K562 (cell line): ENCODE data around the gene SMARCB1. TPM values are rescaled to one million over a fixed set of nuclear protein-coding genes. Genes with fewer than 3 reads are reported as not detected.

ENCODE experiments used
- ARID2 ChIP-seq: fragments of 450-650 bp; IDR thresholded peaks from 2 replicates; pipeline ENCODE4 v1.6.1; 2017; ENCODE audit warnings: antibody characterized with exemption, mild to moderate bottlenecking
- CC2D1A ChIP-seq: fragments of 450-650 bp; IDR thresholded peaks from 2 replicates; pipeline ENCODE4 v1.6.1; 2017; ENCODE audit warnings: mild to moderate bottlenecking
- HNRNPK ChIP-seq: fragments of 200-400 bp; formaldehyde crosslinking; IDR thresholded peaks from one replicate; pipeline ENCODE4 v1.6.1; 2018; ENCODE audit warnings: mild to moderate bottlenecking, low read depth, low read length; ENCODE audit not compliant: poor library complexity, severe bottlenecking
- PHF21A ChIP-seq: fragments of 450-650 bp; IDR thresholded peaks from 2 replicates; pipeline ENCODE4 v1.6.1; 2017; ENCODE audit warnings: low read depth, borderline replicate concordance
- PML ChIP-seq: IDR thresholded peaks from 2 replicates; pipeline ENCODE4 v1.6.1; 2012; ENCODE audit warnings: low read length, inconsistent platforms
- PRMT5 ChIP-seq: sonication (generic); formaldehyde crosslinking; IDR thresholded peaks from 2 replicates; pipeline ENCODE4 v1.5.0; 2020; ENCODE audit warnings: missing genetic modification reagents
- SP2 ChIP-seq: IDR thresholded peaks from 2 replicates; pipeline ENCODE4 v1.6.1; 2011; ENCODE audit warnings: mild to moderate bottlenecking, low read depth, low read length, moderate library complexity; ENCODE audit not compliant: poor library complexity, severe bottlenecking; ENCODE audit errors: extremely low read depth
- ZNF146 ChIP-seq: IDR thresholded peaks from one replicate; pipeline ENCODE4 v1.6.1; 2018; ENCODE audit warnings: missing compliant biosample characterization; ENCODE audit not compliant: unreplicated experiment
- ZNF184 ChIP-seq: sonication (generic); formaldehyde crosslinking; IDR thresholded peaks from 2 replicates; pipeline ENCODE4 v1.5.0; 2020; ENCODE audit warnings: missing genetic modification reagents
- polyA plus RNA-seq, 8 experiments: library from polyadenylated mRNA; depleted of rRNA in 4 of 8; stranded (reverse) in 5 of 8; unstranded in 3 of 8; fragments of >200 nt; fragmentation: Nextera tagmentation in 2 of 8; fragmentation: Illumina TruSeq in 1 of 8; extraction: Ambion mirVana in 2 of 8; extraction: Trizol in 1 of 8; gene quantifications; 2 replicates each; pipeline versions ENCODE4 v1.2.1 to v1.2.3, GENCODE V29; 2011 to 2014; ENCODE audit warnings: inconsistent platforms in 1 of 8, missing spikeins in 1 of 8
- total RNA-seq, 7 experiments: library from RNA; depleted of rRNA in 6 of 7; stranded (reverse); fragments of >200 nt in 6 of 7; fragmentation: Illumina TruSeq in 2 of 7; extraction: Trizol in 2 of 7; gene quantifications; 2 replicates each; pipeline versions ENCODE4 v1.2.1 to v1.2.3, GENCODE V29; 2011 to 2021; ENCODE audit warnings: low replicate concordance in 1 of 7
- TF ChIP-seq, protein P1 (sequence below): fragments of 150-350 bp; IDR thresholded peaks from 2 replicates; pipeline ENCODE4 v1.6.1; 2014; ENCODE audit warnings: low read depth, mild to moderate bottlenecking, low read length, borderline replicate concordance
- TF ChIP-seq, protein P2 (sequence below), 2 experiments: fragments of 450-650 bp; IDR thresholded peaks; 2 replicates each; pipeline ENCODE4 v1.6.1; 2016; ENCODE audit warnings: mild to moderate bottlenecking in 2 of 2, borderline replicate concordance in 1 of 2, low read depth in 1 of 2, moderate library complexity in 1 of 2

SMARCB1 gene
- total and polyA plus RNA-seq, 9 of the 15 experiments (the other 6 are each of a cell fraction or from before 2014, with no cell fraction given) = 1.2 to 113 (median 65.4) TPM

DNA sequence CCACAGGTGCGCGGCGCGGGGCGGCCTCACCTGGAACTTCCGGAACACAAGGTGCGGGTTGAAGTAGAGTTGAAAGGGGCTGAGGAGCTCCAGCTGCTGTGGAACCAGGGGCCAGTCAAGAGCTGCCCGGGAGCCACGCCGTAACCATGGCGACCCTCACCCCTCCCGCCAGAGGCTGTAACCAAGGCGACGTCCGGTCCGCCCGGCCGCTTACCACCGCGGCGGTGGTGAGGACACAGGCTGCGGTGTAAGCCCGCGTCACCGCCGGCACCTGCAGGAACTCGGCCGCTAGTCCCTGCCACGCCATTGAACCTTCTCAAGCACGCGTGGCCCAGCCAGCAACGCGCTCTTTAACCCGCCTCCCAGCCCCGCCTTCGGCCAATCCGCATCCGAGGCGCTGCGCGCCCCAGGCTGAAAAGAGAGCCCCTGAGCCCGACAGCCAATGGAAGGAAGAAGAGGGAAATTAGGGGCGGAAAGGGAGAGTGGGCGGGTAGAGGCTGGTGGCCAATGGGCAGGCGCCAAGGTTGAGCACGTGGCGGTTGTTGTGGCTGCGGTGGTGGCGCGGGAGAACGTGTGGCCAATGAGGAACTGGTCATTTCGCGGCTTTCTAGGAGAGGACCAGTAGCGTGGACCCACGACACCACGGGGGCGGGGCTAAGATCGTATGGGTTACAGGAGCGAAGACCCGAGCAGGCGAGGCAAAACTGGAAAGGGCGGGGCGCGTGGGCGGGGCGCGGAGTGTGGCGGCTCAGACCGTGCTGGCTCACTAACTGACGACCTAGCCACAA lies 52.1 kb downstream of the SMARCB1 start, which contains the start of gene DERL3 (continued):
- no peak for TF ChIP-seq PRMT5 (CRISPR knock-in tag)
- no peak for TF ChIP-seq ZNF184 (CRISPR knock-in tag)
- no peak for TF ChIP-seq PML
- TF ChIP-seq, protein P1, sequence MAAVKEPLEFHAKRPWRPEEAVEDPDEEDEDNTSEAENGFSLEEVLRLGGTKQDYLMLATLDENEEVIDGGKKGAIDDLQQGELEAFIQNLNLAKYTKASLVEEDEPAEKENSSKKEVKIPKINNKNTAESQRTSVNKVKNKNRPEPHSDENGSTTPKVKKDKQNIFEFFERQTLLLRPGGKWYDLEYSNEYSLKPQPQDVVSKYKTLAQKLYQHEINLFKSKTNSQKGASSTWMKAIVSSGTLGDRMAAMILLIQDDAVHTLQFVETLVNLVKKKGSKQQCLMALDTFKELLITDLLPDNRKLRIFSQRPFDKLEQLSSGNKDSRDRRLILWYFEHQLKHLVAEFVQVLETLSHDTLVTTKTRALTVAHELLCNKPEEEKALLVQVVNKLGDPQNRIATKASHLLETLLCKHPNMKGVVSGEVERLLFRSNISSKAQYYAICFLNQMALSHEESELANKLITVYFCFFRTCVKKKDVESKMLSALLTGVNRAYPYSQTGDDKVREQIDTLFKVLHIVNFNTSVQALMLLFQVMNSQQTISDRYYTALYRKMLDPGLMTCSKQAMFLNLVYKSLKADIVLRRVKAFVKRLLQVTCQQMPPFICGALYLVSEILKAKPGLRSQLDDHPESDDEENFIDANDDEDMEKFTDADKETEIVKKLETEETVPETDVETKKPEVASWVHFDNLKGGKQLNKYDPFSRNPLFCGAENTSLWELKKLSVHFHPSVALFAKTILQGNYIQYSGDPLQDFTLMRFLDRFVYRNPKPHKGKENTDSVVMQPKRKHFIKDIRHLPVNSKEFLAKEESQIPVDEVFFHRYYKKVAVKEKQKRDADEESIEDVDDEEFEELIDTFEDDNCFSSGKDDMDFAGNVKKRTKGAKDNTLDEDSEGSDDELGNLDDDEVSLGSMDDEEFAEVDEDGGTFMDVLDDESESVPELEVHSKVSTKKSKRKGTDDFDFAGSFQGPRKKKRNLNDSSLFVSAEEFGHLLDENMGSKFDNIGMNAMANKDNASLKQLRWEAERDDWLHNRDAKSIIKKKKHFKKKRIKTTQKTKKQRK = peak; percentile 75; the same call in 1 of the 2 replicates
- no peak for TF ChIP-seq PHF21A
- no peak for TF ChIP-seq ARID2
- TF ChIP-seq, protein P2, sequence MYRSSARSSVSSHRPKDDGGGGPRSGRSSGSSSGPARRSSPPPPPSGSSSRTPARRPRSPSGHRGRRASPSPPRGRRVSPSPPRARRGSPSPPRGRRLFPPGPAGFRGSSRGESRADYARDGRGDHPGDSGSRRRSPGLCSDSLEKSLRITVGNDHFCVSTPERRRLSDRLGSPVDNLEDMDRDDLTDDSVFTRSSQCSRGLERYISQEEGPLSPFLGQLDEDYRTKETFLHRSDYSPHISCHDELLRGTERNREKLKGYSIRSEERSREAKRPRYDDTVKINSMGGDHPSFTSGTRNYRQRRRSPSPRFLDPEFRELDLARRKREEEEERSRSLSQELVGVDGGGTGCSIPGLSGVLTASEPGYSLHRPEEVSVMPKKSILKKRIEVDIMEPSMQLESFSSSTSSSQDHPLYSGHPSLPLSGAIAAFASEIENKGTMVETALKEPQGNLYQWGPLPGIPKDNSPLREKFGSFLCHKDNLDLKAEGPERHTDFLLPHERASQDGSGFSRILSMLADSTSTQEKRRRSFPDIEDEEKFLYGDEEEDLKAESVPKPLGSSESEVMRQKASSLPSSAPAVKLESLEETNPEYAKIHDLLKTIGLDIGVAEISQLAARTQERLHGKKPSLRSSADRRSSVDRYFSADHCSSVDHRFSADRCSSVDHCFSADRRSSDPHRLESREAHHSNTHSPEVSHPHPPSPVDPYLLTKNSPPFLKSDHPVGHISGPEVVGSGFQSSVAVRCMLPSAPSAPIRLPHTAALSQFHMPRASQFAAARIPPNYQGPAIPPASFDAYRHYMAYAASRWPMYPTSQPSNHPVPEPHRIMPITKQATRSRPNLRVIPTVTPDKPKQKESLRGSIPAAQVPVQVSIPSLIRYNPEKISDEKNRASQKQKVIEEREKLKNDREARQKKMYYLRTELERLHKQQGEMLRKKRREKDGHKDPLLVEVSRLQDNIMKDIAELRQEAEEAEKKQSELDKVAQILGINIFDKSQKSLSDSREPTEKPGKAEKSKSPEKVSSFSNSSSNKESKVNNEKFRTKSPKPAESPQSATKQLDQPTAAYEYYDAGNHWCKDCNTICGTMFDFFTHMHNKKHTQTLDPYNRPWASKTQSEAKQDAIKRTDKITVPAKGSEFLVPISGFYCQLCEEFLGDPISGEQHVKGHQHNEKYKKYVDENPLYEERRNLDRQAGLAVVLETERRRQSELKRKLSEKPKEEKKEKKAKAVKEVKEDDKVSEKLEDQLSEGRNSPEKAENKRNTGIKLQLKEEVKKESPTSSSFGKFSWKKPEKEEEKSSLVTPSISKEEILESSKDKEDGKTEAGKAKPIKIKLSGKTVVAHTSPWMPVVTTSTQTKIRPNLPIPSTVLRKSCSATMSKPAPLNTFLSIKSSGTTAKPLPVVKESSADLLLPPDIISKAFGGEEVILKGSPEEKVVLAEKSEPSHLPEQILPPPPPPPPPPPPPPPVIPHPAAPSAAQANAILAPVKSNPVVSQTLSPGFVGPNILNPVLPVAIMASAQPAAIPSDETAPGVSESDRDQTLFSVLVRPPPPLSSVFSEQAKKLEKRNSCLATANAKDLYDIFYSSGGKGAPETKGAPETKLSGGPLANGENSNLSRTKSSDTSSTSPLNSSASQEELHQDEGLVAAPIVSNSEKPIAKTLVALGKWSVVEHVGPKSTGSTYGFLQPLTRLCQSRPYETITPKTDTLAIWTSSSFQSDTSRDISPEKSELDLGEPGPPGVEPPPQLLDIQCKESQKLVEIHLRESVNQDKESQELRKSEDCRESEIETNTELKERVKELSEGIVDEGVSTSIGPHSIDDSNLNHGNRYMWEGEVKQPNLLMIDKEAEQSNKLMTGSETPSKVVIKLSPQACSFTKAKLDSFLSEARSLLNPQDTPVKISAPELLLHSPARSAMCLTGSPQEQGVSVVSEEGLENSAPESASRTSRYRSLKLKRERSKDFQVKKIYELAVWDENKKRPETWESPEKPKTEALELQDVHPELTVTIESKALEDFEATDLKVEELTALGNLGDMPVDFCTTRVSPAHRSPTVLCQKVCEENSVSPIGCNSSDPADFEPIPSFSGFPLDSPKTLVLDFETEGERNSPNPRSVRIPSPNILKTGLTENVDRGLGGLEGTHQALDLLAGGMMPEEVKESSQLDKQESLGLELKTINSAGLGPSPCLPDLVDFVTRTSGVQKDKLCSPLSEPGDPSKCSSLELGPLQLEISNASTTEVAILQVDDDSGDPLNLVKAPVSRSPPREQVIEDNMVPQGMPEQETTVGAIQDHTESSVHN (IDR thresholded peaks at IDR 0.05; ENCODE audit: borderline replicate concordance in 1 of 2, low read depth in 1 of 2) = no peak
- TF ChIP-seq CC2D1A = no peak
- no peak for TF ChIP-seq HNRNPK
- no peak for TF ChIP-seq ZNF146 (CRISPR knock-in tag)
- peak; percentile 61 for TF ChIP-seq SP2
